Endothelial cell of umbilical vein (primary cell): Measurements from ENCODE around the gene BMPR1B. TPM values are rescaled to one million over a fixed set of nuclear protein-coding genes. Genes with fewer than 3 reads are reported as not detected.

ENCODE experiments used
- BruUV-seq: library from RNA; stranded (reverse); fragments of 400-500 nt; replicated peaks from 2 replicates; lab custom pipeline; 2021; lab: Mats Ljungman, UMichigan
- CTCF ChIA-PET: fragments of 300-600, 350-600 bp; sonication (Branson Sonifier 250); formaldehyde crosslinking; loops from one replicate; lab custom pipeline; 2021; ENCODE audit warnings: antibody characterized with exemption, inconsistent platforms; lab: Charles Lee
- POLR2A ChIA-PET: fragments of 300-600, 350-600 bp; sonication (Branson Sonifier 250); formaldehyde crosslinking; loops from one replicate; lab custom pipeline; 2021; ENCODE audit warnings: antibody characterized with exemption, inconsistent platforms; lab: Charles Lee
- DNase-seq: peaks from one replicate; pipeline ENCODE4 v3.0.0-alpha.2; 2011; ENCODE audit warnings: low read depth, low spot score
- FAIRE-seq: peaks from 2 replicates; lab custom pipeline; 2011; peaks lifted over from hg19 to GRCh38; lab: Jason Lieb, UNC
- H2AFZ ChIP-seq: 2 replicates; pipeline ENCODE4 v1.6.0; 2012; ENCODE audit warnings: low read depth, low read length, control low read depth, inconsistent platforms
- H3K27ac ChIP-seq: 2 replicates; pipeline ENCODE4 v1.5.1; 2011; ENCODE audit warnings: low read depth, mild to moderate bottlenecking, control low read depth, low read length, moderate library complexity; ENCODE audit not compliant: insufficient read depth
- H3K27me3 ChIP-seq, 2 experiments: 2 replicates each; pipeline versions ENCODE4 v1.6.0 to v1.6.1; 2011; ENCODE audit warnings: low read length in 2 of 2, mixed read lengths in 1 of 2; ENCODE audit not compliant: control insufficient read depth in 2 of 2, insufficient read depth in 2 of 2
- H3K36me3 ChIP-seq, 2 experiments: 2 replicates in 1 of 2; 3 replicates in 1 of 2; pipeline ENCODE4 v1.5.1; 2011; ENCODE audit warnings: low read length in 2 of 2, mild to moderate bottlenecking in 1 of 2, moderate library complexity in 1 of 2; ENCODE audit not compliant: control insufficient read depth in 2 of 2, insufficient read depth in 2 of 2; ENCODE audit errors: extremely low read depth in 1 of 2
- H3K4me1 ChIP-seq: 3 replicates; pipeline ENCODE4 v1.5.1; 2011; ENCODE audit warnings: mild to moderate bottlenecking, low read length; ENCODE audit not compliant: control insufficient read depth, insufficient read depth; ENCODE audit errors: extremely low read depth
- H3K4me2 ChIP-seq: 2 replicates; pipeline ENCODE4 v1.6.1; 2011; ENCODE audit warnings: low read length, control low read depth, mixed read lengths; ENCODE audit not compliant: insufficient read depth
- H3K4me3 ChIP-seq, 3 experiments: fragments of 200-600 bp in 1 of 3; sonication (generic), shearing (Covaris generic) in 1 of 3; replicated peaks in 1 of 3; 2 replicates each; pipeline ENCODE4 v1.5.1; 2011 to 2016; ENCODE audit warnings: control low read depth in 3 of 3, low read length in 3 of 3, mild to moderate bottlenecking in 2 of 3, inconsistent platforms in 1 of 3, low read depth in 1 of 3, moderate library complexity in 1 of 3; ENCODE audit not compliant: insufficient read depth in 1 of 3
- H3K79me2 ChIP-seq: 2 replicates; pipeline ENCODE4 v1.6.0; 2012; ENCODE audit warnings: low read length, inconsistent platforms; ENCODE audit not compliant: control insufficient read depth, insufficient read depth
- H3K9ac ChIP-seq: replicated peaks from 2 replicates; pipeline ENCODE3; 2011; ENCODE audit warnings: low read length, control low read depth; ENCODE audit not compliant: insufficient read depth; ENCODE audit errors: extremely low read depth
- H3K9me1 ChIP-seq: replicated peaks from 3 replicates; pipeline ENCODE4 v1.6.0; 2011; ENCODE audit warnings: mild to moderate bottlenecking, low read length; ENCODE audit not compliant: control insufficient read depth, insufficient read depth; ENCODE audit errors: extremely low read depth
- H3K9me3 ChIP-seq: replicated peaks from 2 replicates; pipeline ENCODE4 v1.5.1; 2012; ENCODE audit warnings: low read length, inconsistent platforms; ENCODE audit not compliant: control insufficient read depth, insufficient read depth
- H4K20me1 ChIP-seq: replicated peaks from 2 replicates; pipeline ENCODE3; 2011; ENCODE audit warnings: mild to moderate bottlenecking, low read length; ENCODE audit not compliant: control insufficient read depth, insufficient read depth; ENCODE audit errors: extremely low read depth
- EZH2 ChIP-seq: IDR thresholded peaks from 2 replicates; pipeline ENCODE4 v1.6.1; 2012; ENCODE audit warnings: borderline replicate concordance, low read depth, mild to moderate bottlenecking, moderate library complexity, low read length, inconsistent platforms; ENCODE audit not compliant: severe bottlenecking
- FOS ChIP-seq: IDR thresholded peaks from 2 replicates; pipeline ENCODE4 v1.6.1; 2011; ENCODE audit warnings: mild to moderate bottlenecking, low read length, moderate library complexity, borderline replicate concordance; ENCODE audit not compliant: insufficient read depth
- GATA2 ChIP-seq: IDR thresholded peaks from 2 replicates; pipeline ENCODE4 v1.7.0; 2011; ENCODE audit warnings: low read depth, mild to moderate bottlenecking, moderate library complexity, mixed read lengths, low read length; ENCODE audit not compliant: insufficient read length, insufficient read depth
- JUN ChIP-seq: IDR thresholded peaks from 2 replicates; pipeline ENCODE4 v1.6.1; 2011; ENCODE audit warnings: borderline replicate concordance, low read depth; ENCODE audit not compliant: insufficient read length, insufficient read depth
- MYC ChIP-seq: IDR thresholded peaks from one replicate; pipeline ENCODE4 v1.6.1; 2011; ENCODE audit warnings: mild to moderate bottlenecking, low read depth, low read length
- POLR2A ChIP-seq: IDR thresholded peaks from 2 replicates; pipeline ENCODE4 v1.6.1; 2012; ENCODE audit warnings: low read depth, mild to moderate bottlenecking, control low read depth, low read length
- POLR2AphosphoS5 ChIP-seq: IDR thresholded peaks from 2 replicates; pipeline ENCODE4 v1.6.1; 2012; ENCODE audit warnings: low read depth, mild to moderate bottlenecking, control low read depth, low read length, moderate library complexity; ENCODE audit not compliant: insufficient read depth
- dilution Hi-C: fragments of 300-500 bp; cut with MboI; formaldehyde crosslinking; loops from one replicate; pipeline ENCODE4 v1.15.0; 2019; ENCODE audit warnings: low sequenced_read_pairs; ENCODE audit not compliant: extremely low pct_ligation_motif_present
- intact Hi-C: fragments of 100-400 bp; cut with micrococcal nuclease; formaldehyde crosslinking; loops from one replicate; pipeline ENCODE4 v1.10.0; 2022
- polyA plus RNA-seq, 4 experiments: library from polyadenylated mRNA; depleted of rRNA in 3 of 4; stranded (reverse) in 3 of 4; unstranded in 1 of 4; fragments of >200 nt; gene quantifications; 2 replicates each; pipeline versions ENCODE4 v1.2.1 to v1.2.3, GENCODE V29; 2011 to 2012; ENCODE audit warnings: missing spikeins in 1 of 4
- total RNA-seq: library from RNA; stranded (reverse); gene quantifications from 2 replicates; pipeline ENCODE4 v1.2.3, GENCODE V29; 2021
- TF ChIP-seq, protein P1 (sequence below), 2 donors: IDR thresholded peaks; 1 replicate in 1 of 2; 2 replicates in 1 of 2; pipeline ENCODE4 v1.5.1; 2011; ENCODE audit warnings: low read length in 2 of 2, mild to moderate bottlenecking in 2 of 2, moderate library complexity in 2 of 2, control low read depth in 1 of 2, inconsistent platforms in 1 of 2, low read depth in 1 of 2; ENCODE audit not compliant: insufficient read depth in 1 of 2; ENCODE audit errors: extremely low read depth in 1 of 2
- TF ChIP-seq, protein P2 (sequence below): IDR thresholded peaks from 2 replicates; pipeline ENCODE4 v1.6.1; 2011; ENCODE audit not compliant: insufficient read depth, insufficient read length

Gene BMPR1B
- total and polyA plus RNA-seq, 2 donors (not counting 3 experiments of a cell fraction or from before 2014, with no cell fraction given), result 0.28 to 2.1 TPM

DNA sequence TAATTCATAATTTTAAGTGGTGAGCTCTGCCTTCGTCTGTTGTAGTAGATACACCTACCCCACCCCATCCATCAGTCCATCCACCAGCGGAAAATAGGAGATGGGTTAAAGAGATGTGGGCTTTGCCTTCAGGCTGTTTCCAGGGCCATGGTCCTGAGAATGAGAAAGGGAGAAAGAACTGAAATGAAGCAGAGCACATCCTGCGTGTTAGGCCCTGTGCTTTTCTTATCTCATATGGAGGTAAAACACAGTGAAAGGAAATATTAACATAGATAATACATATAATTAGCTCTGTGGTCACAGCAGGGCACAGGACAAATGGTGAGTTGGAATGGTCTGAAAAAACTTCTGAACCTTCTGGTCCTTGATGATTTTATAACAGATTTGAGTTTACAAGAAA is 393.5 kb downstream of the BMPR1B start:
- CTCF ChIA-PET, result no interaction called here
- no peak overlapping the region for H2AFZ ChIP-seq
- no peak for DNase-seq
- no peaks in the 10 kb centered on the region for H3K27me3 ChIP-seq
- TF ChIP-seq POLR2AphosphoS5 (no peak), POLR2A (no peak), GATA2 (no peak), MYC (no peak), EZH2 (no peak), FOS (no peak), JUN (no peak)
- TF ChIP-seq, protein P1, sequence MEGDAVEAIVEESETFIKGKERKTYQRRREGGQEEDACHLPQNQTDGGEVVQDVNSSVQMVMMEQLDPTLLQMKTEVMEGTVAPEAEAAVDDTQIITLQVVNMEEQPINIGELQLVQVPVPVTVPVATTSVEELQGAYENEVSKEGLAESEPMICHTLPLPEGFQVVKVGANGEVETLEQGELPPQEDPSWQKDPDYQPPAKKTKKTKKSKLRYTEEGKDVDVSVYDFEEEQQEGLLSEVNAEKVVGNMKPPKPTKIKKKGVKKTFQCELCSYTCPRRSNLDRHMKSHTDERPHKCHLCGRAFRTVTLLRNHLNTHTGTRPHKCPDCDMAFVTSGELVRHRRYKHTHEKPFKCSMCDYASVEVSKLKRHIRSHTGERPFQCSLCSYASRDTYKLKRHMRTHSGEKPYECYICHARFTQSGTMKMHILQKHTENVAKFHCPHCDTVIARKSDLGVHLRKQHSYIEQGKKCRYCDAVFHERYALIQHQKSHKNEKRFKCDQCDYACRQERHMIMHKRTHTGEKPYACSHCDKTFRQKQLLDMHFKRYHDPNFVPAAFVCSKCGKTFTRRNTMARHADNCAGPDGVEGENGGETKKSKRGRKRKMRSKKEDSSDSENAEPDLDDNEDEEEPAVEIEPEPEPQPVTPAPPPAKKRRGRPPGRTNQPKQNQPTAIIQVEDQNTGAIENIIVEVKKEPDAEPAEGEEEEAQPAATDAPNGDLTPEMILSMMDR (IDR thresholded peaks at IDR 0.05; ENCODE audit: extremely low read depth in 1 of 2, insufficient read depth in 1 of 2, low read depth in 1 of 2, low read length in 2 of 2), result no peak
- TF ChIP-seq, protein P2, sequence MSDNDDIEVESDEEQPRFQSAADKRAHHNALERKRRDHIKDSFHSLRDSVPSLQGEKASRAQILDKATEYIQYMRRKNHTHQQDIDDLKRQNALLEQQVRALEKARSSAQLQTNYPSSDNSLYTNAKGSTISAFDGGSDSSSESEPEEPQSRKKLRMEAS, result no peak
- no peaks in the 10 kb centered on the region for H3K79me2 ChIP-seq
- H4K20me1 ChIP-seq, result no peaks in the 10 kb centered on the region
- no peak overlapping the region for H3K9ac ChIP-seq
- no peak overlapping the region for H3K4me3 ChIP-seq
- intact Hi-C loops, result loop anchor here (10.0 kb wide), 1 partner anchor 614 kb away; no protein-coding TSS in a partner anchor
- no peaks in the 10 kb centered on the region for H3K36me3 ChIP-seq
- dilution Hi-C loops, result no loop called here
- no peak for FAIRE-seq
- no peak overlapping the region for H3K27ac ChIP-seq
- no peaks in the 10 kb centered on the region for H3K9me3 ChIP-seq
- no peak overlapping the region for H3K4me2 ChIP-seq
- POLR2A ChIA-PET, result no interaction called here
- H3K4me1 ChIP-seq, result no peaks in the 10 kb centered on the region
- no peaks in the 10 kb centered on the region for H3K9me1 ChIP-seq
- BruUV-seq, result no TSS peak
